Germinal center (tissue), 1 donor: ENCODE data around the gene TTC16.
"Not testable (repeated sequence)": the region's sequence is repeated elsewhere in the genome, so short reads cannot be mapped to it uniquely, and the experiment has no call there.

ENCODE experiments used
- DNase-seq: peaks from one replicate; pipeline ENCODE4 v3.0.0; 2012; ENCODE audit warnings: mixed read lengths, low spot score

The TTC16 gene

DNA sequence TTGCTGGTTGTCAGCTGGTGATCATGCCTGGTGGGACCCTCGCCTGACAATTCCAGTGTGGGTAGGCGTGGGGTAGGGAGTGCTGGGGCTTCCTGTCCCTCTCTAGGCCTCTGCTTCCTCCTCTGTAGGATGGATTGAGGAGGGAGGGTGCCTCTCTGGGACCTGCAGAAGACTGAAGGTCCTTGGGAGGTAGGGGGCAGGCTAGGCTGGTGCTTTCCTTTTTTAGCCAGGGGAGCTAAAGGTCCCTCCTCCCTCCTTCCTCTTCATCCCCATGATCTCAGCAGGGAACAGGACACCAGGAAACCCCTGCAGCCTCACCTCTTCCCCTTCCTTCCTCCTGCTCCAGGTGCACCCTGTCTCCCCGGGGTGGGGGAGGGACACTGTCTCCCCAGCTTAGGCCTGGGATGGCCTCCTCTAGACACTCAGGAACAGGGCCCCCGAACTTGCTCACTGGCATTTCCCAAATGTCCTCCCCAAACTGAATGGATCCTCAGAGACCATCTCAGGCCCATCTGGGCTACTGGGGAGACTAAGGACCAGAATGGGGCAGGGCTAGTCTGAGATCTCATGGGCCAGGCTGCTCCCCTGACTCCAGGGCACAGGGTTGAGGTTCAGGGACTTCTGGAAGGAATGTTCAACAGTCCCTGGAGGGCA lies 54.2 kb downstream of the TTC16 start:
- no peak for DNase-seq

DNA sequence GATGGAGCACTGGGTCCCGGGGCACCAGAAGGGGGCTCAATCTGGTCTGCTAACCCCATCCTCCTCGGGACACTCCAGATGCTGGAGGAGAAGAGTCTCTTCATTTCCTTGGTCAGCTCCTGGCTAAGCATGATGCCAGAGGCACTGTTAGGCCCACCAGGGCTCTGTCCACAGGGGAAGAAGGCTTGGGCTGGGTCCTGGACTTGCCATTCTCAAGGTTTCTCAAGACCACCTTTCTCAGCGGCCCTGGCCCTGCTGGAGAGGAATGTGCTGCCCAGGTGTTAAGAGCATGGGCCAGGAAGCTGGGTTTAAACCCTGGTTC lies 54.7 kb downstream of the TTC16 start:
- no peak for DNase-seq

GRCh38 chr9:127770905-127771569 lies 55.2 kb downstream of the TTC16 start:
- peak; percentile 94 for DNase-seq

- no peak for DNase-seq
These were observed 55.8 kb downstream of the TTC16 start for GRCh38 chr9:127771570-127772189.

DNA sequence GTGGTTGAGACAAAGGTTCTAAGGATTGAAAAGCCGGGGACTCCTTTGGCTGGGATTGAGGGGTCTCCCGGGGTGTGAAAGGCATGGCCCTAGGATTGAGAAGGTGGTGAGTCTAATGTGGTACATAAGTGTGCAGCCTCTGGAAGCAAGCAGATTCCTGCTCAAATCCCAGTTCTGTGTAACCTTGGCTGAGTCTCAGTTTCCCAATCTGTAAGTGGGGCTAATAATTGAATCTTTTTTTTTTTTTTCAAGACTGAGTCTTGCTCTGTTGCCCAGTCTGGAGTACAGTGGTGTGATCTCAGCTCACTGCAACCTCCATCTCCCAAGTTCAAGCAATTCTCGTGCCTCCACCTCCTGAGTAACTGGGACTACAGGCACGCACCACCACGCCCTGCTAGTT lies 56.7 kb downstream of the TTC16 start:
- no peak for DNase-seq

DNA sequence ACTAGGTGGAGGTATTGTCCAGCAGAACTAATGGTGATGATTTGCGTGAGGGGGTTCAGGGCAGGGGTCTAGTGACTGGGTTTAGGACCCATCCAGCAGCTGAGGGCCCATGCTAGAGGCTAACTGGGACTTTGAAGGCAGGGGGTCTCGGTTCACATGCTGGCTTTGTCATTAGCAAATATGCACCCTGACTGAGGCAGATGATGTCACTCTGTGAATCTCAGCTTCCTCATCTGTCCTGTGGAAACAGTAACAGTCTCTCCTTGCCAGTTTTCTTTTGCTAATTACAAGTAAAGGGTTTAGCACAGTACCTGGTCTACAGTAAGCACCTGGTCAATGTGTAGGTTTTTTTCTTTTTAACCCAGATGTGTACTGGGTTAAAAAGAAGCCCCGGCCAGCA lies 57.4 kb downstream of the TTC16 start:
- DNase-seq: no peak

GRCh38 chr9:127773981-127774380 lies 58.1 kb downstream of the TTC16 start:
- no peak for DNase-seq

- DNase-seq: peak; percentile 79
These were observed 60.5 kb downstream of the TTC16 start for GRCh38 chr9:127776195-127776923.

- no peak for DNase-seq
These were observed 61.0 kb downstream of the TTC16 start for GRCh38 chr9:127776924-127777289.

GRCh38 chr9:127777368-127777980 lies 61.6 kb downstream of the TTC16 start:
- no peak for DNase-seq

- peak; percentile 67 for DNase-seq
These were observed 62.6 kb downstream of the TTC16 start, which contains the start of gene SH2D3C for GRCh38 chr9:127778280-127779135. Gene SH2D3C, minus strand, starts transcription at chr9:127778666. Its CDS starts 39 bp downstream, at chr9:127778627.

DNA sequence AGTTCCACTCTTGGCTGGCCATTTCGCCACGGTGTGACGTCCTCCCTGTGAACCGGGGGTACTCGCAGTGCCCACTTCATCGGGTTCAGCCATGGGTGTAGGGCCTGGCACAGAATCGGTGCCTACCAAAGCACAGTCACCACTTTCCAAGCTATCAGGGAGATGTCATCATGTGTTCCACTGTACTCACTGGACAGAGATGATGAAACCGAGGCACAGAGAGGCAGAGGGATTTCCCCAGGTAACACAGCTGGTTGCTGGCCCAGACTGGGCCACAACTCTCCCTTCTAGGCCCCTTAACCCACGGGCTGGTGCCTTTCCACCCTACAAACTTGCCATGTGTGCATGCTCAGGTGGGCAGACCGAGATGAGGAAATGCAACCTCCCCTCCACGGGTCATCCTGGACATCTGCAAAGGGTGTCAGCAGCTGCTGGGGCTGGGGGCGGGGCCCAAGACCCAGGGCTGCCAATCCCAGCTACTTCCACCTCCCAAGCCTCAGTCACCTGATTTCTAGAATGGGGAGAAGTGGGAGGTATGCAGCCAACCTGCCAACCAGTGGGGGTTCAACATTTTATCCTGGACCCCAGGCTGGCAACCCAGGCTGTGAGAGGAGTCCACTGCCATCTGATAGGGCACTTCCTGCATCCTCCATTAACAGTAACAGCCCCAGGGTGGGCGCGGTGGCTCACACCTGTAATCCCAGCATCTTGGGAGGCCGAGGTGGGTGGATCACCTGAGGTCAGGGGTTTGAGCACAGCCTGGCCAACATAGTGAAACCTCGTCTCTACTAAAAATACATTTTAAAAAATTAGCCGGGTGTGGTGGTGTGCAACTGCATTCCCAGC lies 63.5 kb downstream of the TTC16 start:
- DNase-seq: peak; percentile 74

- no peak for DNase-seq
These were observed 64.4 kb downstream of the TTC16 start for GRCh38 chr9:127780126-127780885.

DNA sequence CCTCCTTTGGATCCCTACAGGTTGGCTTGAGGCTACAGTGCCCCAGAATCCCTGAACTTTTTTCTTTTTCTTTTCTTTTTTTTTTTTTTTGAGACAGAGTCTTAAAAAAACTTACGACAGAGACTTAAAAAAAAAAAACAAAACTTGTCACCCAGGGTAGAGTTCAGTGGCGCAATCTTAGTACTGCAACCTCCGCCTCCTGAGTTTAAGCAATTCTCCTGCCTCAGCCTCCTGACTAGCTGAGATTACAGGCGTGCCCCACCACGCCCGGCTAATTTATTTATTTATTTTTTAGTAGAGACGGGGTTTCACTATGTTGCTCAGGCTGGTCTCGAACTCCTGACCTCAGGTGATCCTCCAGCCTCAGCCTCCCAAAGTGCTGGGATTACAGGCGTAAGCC lies 65.0 kb downstream of the TTC16 start:
- DNase-seq: not testable (repeated sequence)
